K562 (cell line): ENCODE results near the gene CHPF. TPM values are rescaled to one million over a fixed set of nuclear protein-coding genes. Genes with fewer than 3 reads are reported as not detected.

Experiments
- ATAC-seq: fragments of 200-7000 bp; cut with Tn5 transposase; 3 replicates; pipeline ENCODE4 v1.9.1; 2020; ENCODE audit warnings: moderate library complexity
- BruUV-seq: library from RNA; stranded (reverse); fragments of 400-500 nt; replicated peaks from 2 replicates; lab custom pipeline; 2021; lab: Mats Ljungman, UMichigan
- CTCF ChIA-PET: fragments of 300-600 bp; formaldehyde crosslinking; extraction: SDS; loops from one replicate; lab custom pipeline; 2021; ENCODE audit warnings: low intra/inter-chr PET ratio; lab: Yijun Ruan, JAX
- POLR2A ChIA-PET: fragments of 300-600, 350-650 bp; sonication (Branson Sonifier 250); formaldehyde crosslinking; extraction: SDS; loops from one replicate; lab custom pipeline; 2021; ENCODE audit warnings: antibody characterized with exemption, inconsistent platforms; lab: Yijun Ruan, JAX
- DNase-seq, 4 experiments: peaks; one replicate each; pipeline versions ENCODE4 v3.0.0 to v3.0.0-alpha.2; 2011 to 2018; ENCODE audit warnings: low spot score in 3 of 4, mixed read lengths in 3 of 4; ENCODE audit errors: extremely low read depth in 1 of 4
- FAIRE-seq: peaks from 2 replicates; lab custom pipeline; 2011; peaks lifted over from hg19 to GRCh38; lab: Jason Lieb, UNC
- H2AFZ ChIP-seq: 2 replicates; pipeline ENCODE4 v1.6.0; 2011; ENCODE audit warnings: low read depth, low read length, control low read depth, inconsistent platforms
- H3K27ac ChIP-seq: fragments of 200-600 bp; 3 replicates; pipeline ENCODE4 v1.8.0; 2011; ENCODE audit warnings: low read depth, mild to moderate bottlenecking, control low read depth, inconsistent platforms, low read length, moderate library complexity, mixed read lengths; ENCODE audit errors: extremely low read depth
- H3K27me3 ChIP-seq, 2 experiments: fragments of 300-600 bp in 1 of 2; 2 replicates in 1 of 2; 3 replicates in 1 of 2; pipeline versions ENCODE4 v1.6.0 to v1.8.0; 2011; ENCODE audit warnings: inconsistent platforms in 2 of 2, low read length in 2 of 2, mild to moderate bottlenecking in 1 of 2, mixed read lengths in 1 of 2, moderate library complexity in 1 of 2; ENCODE audit not compliant: control insufficient read depth in 2 of 2, insufficient read depth in 2 of 2
- H3K36me3 ChIP-seq: fragments of 300-600 bp; 3 replicates; pipeline ENCODE4 v1.8.0; 2011; ENCODE audit warnings: mild to moderate bottlenecking, low read length, inconsistent platforms; ENCODE audit not compliant: control insufficient read depth, insufficient read depth
- H3K4me1 ChIP-seq, 2 experiments: fragments of 200-600 bp in 1 of 2; replicated peaks in 1 of 2; 2 replicates in 1 of 2; 3 replicates in 1 of 2; pipeline versions ENCODE4 v1.5.1 to v1.8.0; 2011; ENCODE audit warnings: inconsistent platforms in 2 of 2, low read length in 2 of 2, mild to moderate bottlenecking in 1 of 2, mixed read lengths in 1 of 2, moderate library complexity in 1 of 2; ENCODE audit not compliant: control insufficient read depth in 2 of 2, insufficient read depth in 2 of 2
- H3K4me2 ChIP-seq: 2 replicates; pipeline ENCODE4 v1.6.1; 2011; ENCODE audit warnings: low read length, control low read depth, inconsistent platforms, mixed read lengths; ENCODE audit not compliant: insufficient read depth
- H3K4me3 ChIP-seq: fragments of 200-600 bp; sonication (generic), shearing (Covaris generic); 2 replicates; pipeline ENCODE4 v1.5.1; 2016; ENCODE audit warnings: control low read depth, inconsistent platforms
- H3K79me2 ChIP-seq: fragments of 200-600 bp; 3 replicates; pipeline ENCODE4 v1.8.0; 2011; ENCODE audit warnings: low read length, inconsistent platforms; ENCODE audit not compliant: control insufficient read depth, insufficient read depth
- H3K9ac ChIP-seq, 2 experiments: 2 replicates each; pipeline versions ENCODE4 v1.6.0 to v1.6.1; 2011; ENCODE audit warnings: low read depth in 2 of 2, low read length in 2 of 2, control low read depth in 1 of 2, inconsistent platforms in 1 of 2, mild to moderate bottlenecking in 1 of 2, mixed read lengths in 1 of 2; ENCODE audit not compliant: insufficient read depth in 1 of 2
- H3K9me1 ChIP-seq: one replicate; pipeline ENCODE4 v1.6.0; 2011; ENCODE audit warnings: inconsistent platforms, mild to moderate bottlenecking, low read length, moderate library complexity; ENCODE audit not compliant: control insufficient read depth, insufficient read depth
- H3K9me3 ChIP-seq: replicated peaks from 2 replicates; pipeline ENCODE4 v1.5.1; 2011; ENCODE audit warnings: low read depth, low read length, inconsistent platforms; ENCODE audit not compliant: control insufficient read depth, insufficient read depth
- H4K20me1 ChIP-seq: replicated peaks from 2 replicates; pipeline ENCODE4 v1.6.1; 2011; ENCODE audit warnings: low read length, inconsistent platforms, mixed read lengths; ENCODE audit not compliant: control insufficient read depth, insufficient read depth
- ADNP ChIP-seq: fragments of 200-800 bp; sonication (Bioruptor generic); IDR thresholded peaks from 2 replicates; pipeline ENCODE4 v1.6.1; 2016; ENCODE audit warnings: missing genetic modification characterization, missing compliant biosample characterization
- CAMTA2 ChIP-seq: fragments of 250-450 bp; sonication (Bioruptor Pico); conservative IDR thresholded peaks from 2 replicates; pipeline ENCODE4 v1.5.1; 2022
- CBX3 ChIP-seq, 2 experiments: IDR thresholded peaks; 1 replicate in 1 of 2; 2 replicates in 1 of 2; pipeline ENCODE4 v1.6.1; 2012; ENCODE audit warnings: inconsistent platforms in 2 of 2, low read length in 2 of 2, borderline replicate concordance in 1 of 2, control low read depth in 1 of 2
- CEBPB ChIP-seq: fragments of 450-650 bp; IDR thresholded peaks from 2 replicates; pipeline ENCODE4 v1.6.1; 2016; ENCODE audit warnings: missing genetic modification characterization, missing compliant biosample characterization
- CEBPZ ChIP-seq: fragments of 150-350 bp; IDR thresholded peaks from 2 replicates; pipeline ENCODE4 v1.6.1; 2014; ENCODE audit warnings: low read depth, mild to moderate bottlenecking, low read length, borderline replicate concordance
- EP300 ChIP-seq: IDR thresholded peaks from 2 replicates; pipeline ENCODE4 v1.6.1; 2012; ENCODE audit warnings: low read length, improper control_type of control experiment
- GTF2E2 ChIP-seq: fragments of 200-800 bp; sonication (Bioruptor generic); IDR thresholded peaks from 2 replicates; pipeline ENCODE4 v1.6.1; 2016; ENCODE audit warnings: missing genetic modification characterization, missing compliant biosample characterization
- HCFC1 ChIP-seq: IDR thresholded peaks from 2 replicates; pipeline ENCODE4 v1.6.1; 2012; ENCODE audit warnings: low read depth, low read length, improper control_type of control experiment
- HNRNPH1 ChIP-seq: fragments of 200-400 bp; formaldehyde crosslinking; optimal IDR thresholded peaks from 2 replicates; pipeline ENCODE3; 2017; ENCODE audit warnings: low read depth, mild to moderate bottlenecking, low read length, moderate library complexity
- MAFG ChIP-seq: fragments of 450-650 bp; conservative IDR thresholded peaks from 2 replicates; pipeline ENCODE4 v1.6.1; 2016; ENCODE audit warnings: missing genetic modification characterization, missing compliant biosample characterization
- MAX ChIP-seq: sonication (generic); formaldehyde crosslinking; IDR thresholded peaks from 2 replicates; pipeline ENCODE4 v1.9.0; 2022; ENCODE audit warnings: mild to moderate bottlenecking, missing genetic modification reagents
- NCOA4 ChIP-seq: fragments of 450-650 bp; IDR thresholded peaks from 2 replicates; pipeline ENCODE4 v1.6.1; 2018; ENCODE audit warnings: mild to moderate bottlenecking; ENCODE audit not compliant: partially characterized antibody
- PHF8 ChIP-seq: fragments of 200-600 bp; sonication (generic); IDR thresholded peaks from 2 replicates; pipeline ENCODE4 v1.6.1; 2012; ENCODE audit warnings: mixed run types, mild to moderate bottlenecking, inconsistent platforms, low read length, moderate library complexity, borderline replicate concordance
- RBM39 ChIP-seq: fragments of 200-400 bp; formaldehyde crosslinking; optimal IDR thresholded peaks from 2 replicates; pipeline ENCODE3; 2018; ENCODE audit warnings: low read depth, low read length
- TEAD2 ChIP-seq: fragments of 450-650 bp; IDR thresholded peaks from 2 replicates; pipeline ENCODE4 v1.6.1; 2016; ENCODE audit warnings: missing genetic modification characterization, control low read depth, missing compliant biosample characterization
- ZBED1 ChIP-seq: IDR thresholded peaks from 2 replicates; pipeline ENCODE4 v1.6.1; 2014
- ZFPM2 ChIP-seq: fragments of 250-450 bp; sonication (Bioruptor Pico); IDR thresholded peaks from 2 replicates; pipeline ENCODE4 v1.5.1; 2022; ENCODE audit warnings: mild to moderate bottlenecking
- ZNF324 ChIP-seq: fragments of 250-450 bp; sonication (Bioruptor Pico); IDR thresholded peaks from 2 replicates; pipeline ENCODE4 v1.4.0; 2020; ENCODE audit warnings: mild to moderate bottlenecking
- ZNF408 ChIP-seq: fragments of 250-450 bp; sonication (Bioruptor Pico); IDR thresholded peaks from 2 replicates; pipeline ENCODE4 v1.4.0; 2020; ENCODE audit warnings: low read depth, mild to moderate bottlenecking, moderate library complexity
- ZNF75A ChIP-seq: fragments of 450-650 bp; formaldehyde crosslinking; IDR thresholded peaks from 2 replicates; pipeline ENCODE4 v1.4.0; 2020; ENCODE audit warnings: mild to moderate bottlenecking
- ZNF785 ChIP-seq: fragments of 250-450 bp; sonication (Bioruptor Pico); IDR thresholded peaks from 2 replicates; pipeline ENCODE4 v1.4.0; 2020; ENCODE audit warnings: mild to moderate bottlenecking
- WGBS: fragments of 100-300 bp; shearing (Covaris generic); methylation state at CpG from one replicate; pipeline ENCODE4 v1.1.6; 2016; ENCODE audit warnings: low coverage, mixed read lengths; ENCODE audit not compliant: insufficient coverage; ENCODE audit errors: missing lambda C conversion rate; 5-methylcytosine and 5-hydroxymethylcytosine counted together
- in situ Hi-C: fragments of 300-500 bp; cut with MboI; formaldehyde crosslinking; loops from 4 replicates; pipeline ENCODE4 v1.15.0; 2018; ENCODE audit warnings: inconsistent platforms, mixed read lengths
- intact Hi-C: fragments of 100-400 bp; cut with micrococcal nuclease; formaldehyde crosslinking; loops from 2 replicates; pipeline ENCODE4 v1.14.2; 2022
- polyA plus RNA-seq, 8 experiments: library from polyadenylated mRNA; depleted of rRNA in 4 of 8; stranded (reverse) in 5 of 8; unstranded in 3 of 8; fragments of >200 nt; fragmentation: Nextera tagmentation in 2 of 8; fragmentation: Illumina TruSeq in 1 of 8; extraction: Ambion mirVana in 2 of 8; extraction: Trizol in 1 of 8; gene quantifications; 2 replicates each; pipeline versions ENCODE4 v1.2.1 to v1.2.3, GENCODE V29; 2011 to 2014; ENCODE audit warnings: inconsistent platforms in 1 of 8, missing spikeins in 1 of 8
- total RNA-seq, 7 experiments: library from RNA; depleted of rRNA in 6 of 7; stranded (reverse); fragments of >200 nt in 6 of 7; fragmentation: Illumina TruSeq in 2 of 7; extraction: Trizol in 2 of 7; gene quantifications; 2 replicates each; pipeline versions ENCODE4 v1.2.1 to v1.2.3, GENCODE V29; 2011 to 2021; ENCODE audit warnings: low replicate concordance in 1 of 7

CHPF gene
- total and polyA plus RNA-seq, 9 of the 15 experiments (the other 6 are each of a cell fraction or from before 2014, with no cell fraction given): 0.15 to 57.2 (median 7.9) TPM

GRCh38 chr2:219495531-219496122, 48.0 kb downstream of the CHPF start:
- FAIRE-seq: peak; percentile 95
- ChIA-PET CTCF (interaction anchor here (0.6 to 2.2 kb wide), 4 partner anchors 14 to 34 kb away, joined by 3 to 9 read pairs (median 5); no protein-coding TSS in a partner anchor), POLR2A (interaction anchor here (0.6 to 1.5 kb wide), 4 partner anchors 10 to 31 kb away, joined by 3 to 7 read pairs (median 3); no protein-coding TSS in a partner anchor)
- no TSS peak for BruUV-seq
- H3K4me2 ChIP-seq: peak overlapping the region; percentile 50; the same call in 1 of the 2 replicates
- H3K9me3 ChIP-seq: no peaks in the 10 kb centered on the region
- no peaks in the 10 kb centered on the region for H3K9me1 ChIP-seq
- no peaks in the 10 kb centered on the region for H3K36me3 ChIP-seq
- 25% methylated on average over 7 of the region's 14 CpGs for WGBS
- intact Hi-C loops (loop anchor here (2.0 kb wide), 2 partner anchors 25 to 35 kb away; no protein-coding TSS in a partner anchor), in situ Hi-C loops (no loop called here)
- no peak overlapping the region for H3K4me3 ChIP-seq
- peak overlapping the region in 1 of 2 experiments; percentile 81; a peak in 2 of 4 replicates for H3K9ac ChIP-seq
- H2AFZ ChIP-seq: peak overlapping the region; percentile 71
- peak; percentile 55 for ATAC-seq
- no peaks in the 10 kb centered on the region for H4K20me1 ChIP-seq
- DNase-seq: peak; percentile 75 to 89 (median 81)
- H3K27ac ChIP-seq: no peak overlapping the region
- peaks cover 28 to 64% of the 10 kb centered on the region in 2 experiments for H3K4me1 ChIP-seq
- peaks cover 30% of the 10 kb centered on the region for H3K79me2 ChIP-seq
- no peaks in the 10 kb centered on the region for H3K27me3 ChIP-seq
- TF ChIP-seq ZNF408 (CRISPR knock-in tag) (no peak), HCFC1 (no peak), GTF2E2 (tag) (no peak), RBM39 (no peak), ZFPM2 (no peak), ZBED1 (no peak), CAMTA2 (no peak), EP300 (peak; percentile 20; the same call in 1 of the 2 replicates), ZNF75A (no peak), TEAD2 (tag) (no peak), MAX (CRISPR knock-in tag) (peak; percentile 39; the same call in 1 of the 2 replicates), HNRNPH1 (no peak), ZNF324 (no peak), CEBPB (tag) (no peak), ADNP (tag) (no peak), PHF8 (no peak), CEBPZ (no peak), NCOA4 (no peak), MAFG (tag) (no peak), CBX3 (IDR thresholded peaks at IDR 0.05; ENCODE audit: borderline replicate concordance in 1 of 2, low read length in 2 of 2) (no peak), ZNF785 (CRISPR knock-in tag) (no peak)
